Type B pancreatic cell (in vitro differentiated cells): ENCODE results near the gene CARD19. TPM values are rescaled to one million over a fixed set of nuclear protein-coding genes. Genes with fewer than 3 reads are reported as not detected.

Experiments
- DNase-seq: peaks from one replicate; pipeline ENCODE4 v3.0.0; 2021; ENCODE audit warnings: mixed read lengths; ENCODE audit not compliant: unreplicated experiment; ENCODE audit errors: extremely low spot score
- H3K27ac Mint-ChIP-seq: 2 replicates; pipeline ENCODE4 v1.8.0; 2021; ENCODE audit warnings: mild to moderate bottlenecking, mixed read lengths
- H3K27me3 Mint-ChIP-seq: 2 replicates; pipeline ENCODE4 v1.8.0; 2021; ENCODE audit warnings: mixed read lengths
- H3K36me3 Mint-ChIP-seq: 2 replicates; pipeline ENCODE4 v1.8.0; 2021; ENCODE audit warnings: mixed read lengths
- H3K4me1 Mint-ChIP-seq: one replicate; pipeline ENCODE4 v1.8.0; 2021; ENCODE audit warnings: mixed read lengths; ENCODE audit not compliant: unreplicated experiment
- H3K4me3 Mint-ChIP-seq: 2 replicates; pipeline ENCODE4 v1.8.0; 2021; ENCODE audit warnings: mild to moderate bottlenecking, mixed read lengths
- H3K9me3 Mint-ChIP-seq: 2 replicates; pipeline ENCODE4 v1.8.0; 2021; ENCODE audit warnings: mixed read lengths
- CTCF ChIP-seq: fragments of 200-600 bp; sonication (generic); conservative IDR thresholded peaks from 2 replicates; pipeline ENCODE4 v1.5.0; 2021; ENCODE audit warnings: antibody characterized with exemption, mild to moderate bottlenecking
- total RNA-seq: library from RNA; stranded (reverse); gene quantifications from 2 replicates; pipeline ENCODE4 v1.2.1, GENCODE V29; 2021; ENCODE audit warnings: low replicate concordance

Gene CARD19
- total RNA-seq, 1 donor from 2014 or later = 17.7 TPM

GRCh38 chr9:93071464-93071863 is 24.6 kb upstream of the CARD19 start:
- DNase-seq = no peak
- H3K4me1 Mint-ChIP-seq = no peaks in the 10 kb centered on the region
- no peak overlapping the region for H3K4me3 Mint-ChIP-seq
- no peak for TF ChIP-seq CTCF
- no peaks in the 10 kb centered on the region for H3K27me3 Mint-ChIP-seq
- H3K27ac Mint-ChIP-seq = no peak overlapping the region
- H3K9me3 Mint-ChIP-seq = no peaks in the 10 kb centered on the region
- H3K36me3 Mint-ChIP-seq = no peaks in the 10 kb centered on the region

GRCh38 chr9:93072383-93072795 is 23.6 kb upstream of the CARD19 start:
- Mint-ChIP-seq H3K27me3 (no peaks in the 10 kb centered on the region), H3K27ac (no peak overlapping the region), H3K36me3 (no peaks in the 10 kb centered on the region), H3K4me3 (no peak overlapping the region), H3K9me3 (no peaks in the 10 kb centered on the region), H3K4me1 (no peaks in the 10 kb centered on the region)
- no peak for TF ChIP-seq CTCF
- DNase-seq = no peak

- Mint-ChIP-seq H3K27ac (no peak overlapping the region), H3K4me1 (no peaks in the 10 kb centered on the region), H3K4me3 (no peak overlapping the region), H3K27me3 (no peaks in the 10 kb centered on the region), H3K9me3 (no peaks in the 10 kb centered on the region), H3K36me3 (no peaks in the 10 kb centered on the region)
- DNase-seq = no peak
- no peak for TF ChIP-seq CTCF
These were observed 19.8 kb upstream of the CARD19 start for GRCh38 chr9:93076101-93076791.

GRCh38 chr9:93076792-93077128 is 19.3 kb upstream of the CARD19 start:
- DNase-seq = no peak
- Mint-ChIP-seq H3K9me3 (no peaks in the 10 kb centered on the region), H3K36me3 (no peaks in the 10 kb centered on the region), H3K27ac (no peak overlapping the region), H3K27me3 (no peaks in the 10 kb centered on the region), H3K4me1 (no peaks in the 10 kb centered on the region), H3K4me3 (no peak overlapping the region)
- no peak for TF ChIP-seq CTCF

- H3K27me3 Mint-ChIP-seq = no peaks in the 10 kb centered on the region
- no peak for TF ChIP-seq CTCF
- no peaks in the 10 kb centered on the region for H3K9me3 Mint-ChIP-seq
- no peaks in the 10 kb centered on the region for H3K36me3 Mint-ChIP-seq
- DNase-seq = no peak
- no peak overlapping the region for H3K27ac Mint-ChIP-seq
- no peak overlapping the region for H3K4me3 Mint-ChIP-seq
- no peaks in the 10 kb centered on the region for H3K4me1 Mint-ChIP-seq
These were observed 18.6 kb upstream of the CARD19 start for GRCh38 chr9:93077367-93077766.

- Mint-ChIP-seq H3K4me1 (no peaks in the 10 kb centered on the region), H3K4me3 (no peak overlapping the region), H3K27ac (no peak overlapping the region), H3K9me3 (no peaks in the 10 kb centered on the region), H3K27me3 (no peaks in the 10 kb centered on the region), H3K36me3 (no peaks in the 10 kb centered on the region)
- DNase-seq = no peak
- TF ChIP-seq CTCF = no peak
These were observed 18.2 kb upstream of the CARD19 start for GRCh38 chr9:93077811-93078210.
